GM23248 (cell line): ENCODE data around the gene LENG8. TPM values are rescaled to one million over a fixed set of nuclear protein-coding genes. Genes with fewer than 3 reads are reported as not detected.

Experiments used
- DNase-seq: peaks from one replicate; pipeline ENCODE4 v3.0.0-alpha.2; 2015
- H2AFZ ChIP-seq: fragments of 200-600 bp; sonication (generic); 2 replicates; pipeline ENCODE4 v1.6.1; 2016; ENCODE audit warnings: antibody characterized with exemption
- H3F3A ChIP-seq: fragments of 200-600 bp; sonication (generic); 2 replicates; pipeline ENCODE4 v1.6.1; 2016; ENCODE audit warnings: mild to moderate bottlenecking, antibody characterized with exemption, mixed run types; ENCODE audit not compliant: insufficient read depth
- H3K27ac ChIP-seq: fragments of 200-600 bp; sonication (generic); 2 replicates; pipeline ENCODE4 v1.5.1; 2016; ENCODE audit warnings: mild to moderate bottlenecking
- H3K27me3 ChIP-seq: fragments of 200-600 bp; sonication (generic); replicated peaks from 2 replicates; pipeline ENCODE4 v1.6.1; 2016; ENCODE audit warnings: mild to moderate bottlenecking; ENCODE audit not compliant: insufficient read depth
- H3K36me3 ChIP-seq: fragments of 200-600 bp; sonication (generic); 2 replicates; pipeline ENCODE4 v1.6.1; 2016; ENCODE audit warnings: low read depth, mild to moderate bottlenecking
- H3K4me1 ChIP-seq: fragments of 200-600 bp; sonication (generic); 2 replicates; pipeline ENCODE4 v1.6.1; 2016; ENCODE audit warnings: mild to moderate bottlenecking; ENCODE audit not compliant: insufficient read depth
- H3K4me2 ChIP-seq: fragments of 200-600 bp; sonication (generic); one replicate; pipeline ENCODE4 v1.6.1; 2016; ENCODE audit warnings: mild to moderate bottlenecking; ENCODE audit not compliant: unreplicated experiment
- H3K4me3 ChIP-seq: fragments of 200-600 bp; sonication (generic); 2 replicates; pipeline ENCODE4 v1.5.1; 2016; ENCODE audit warnings: mild to moderate bottlenecking
- H3K79me2 ChIP-seq: fragments of 200-600 bp; sonication (generic); 2 replicates; pipeline ENCODE4 v1.6.1; 2016; ENCODE audit warnings: mild to moderate bottlenecking; ENCODE audit not compliant: insufficient read depth
- H3K9ac ChIP-seq: fragments of 200-600 bp; sonication (generic); 2 replicates; pipeline ENCODE4 v1.6.1; 2016; ENCODE audit warnings: mild to moderate bottlenecking
- H3K9me2 ChIP-seq: fragments of 200-600 bp; sonication (generic); 2 replicates; pipeline ENCODE4 v1.6.1; 2016; ENCODE audit warnings: mixed run types, mild to moderate bottlenecking, moderate library complexity; ENCODE audit not compliant: insufficient read depth
- H3K9me3 ChIP-seq: fragments of 200-600 bp; sonication (generic); one replicate; pipeline ENCODE4 v1.6.1; 2017; ENCODE audit warnings: low read depth
- H4K20me1 ChIP-seq: fragments of 200-600 bp; sonication (generic); 2 replicates; pipeline ENCODE4 v1.6.0; 2016; ENCODE audit not compliant: insufficient read depth
- EZH2 ChIP-seq: fragments of 200-600 bp; sonication (generic); IDR thresholded peaks from 2 replicates; pipeline ENCODE4 v1.6.1; 2018; ENCODE audit warnings: antibody characterized with exemption, mild to moderate bottlenecking; ENCODE audit not compliant: insufficient read depth, poor library complexity, severe bottlenecking
- EZH2phosphoT487 ChIP-seq: fragments of 200-600 bp; sonication (generic); IDR thresholded peaks from 2 replicates; pipeline ENCODE4 v1.6.1; 2018; ENCODE audit warnings: antibody characterized with exemption, moderate library complexity, mild to moderate bottlenecking, low read depth; ENCODE audit not compliant: insufficient read depth
- WGBS, 2 experiments: methylation state at CpG; one replicate each; pipeline ENCODE4 v1.1.6; 2015 to 2017; ENCODE audit warnings: low lambda C conversion rate in 2 of 2, low coverage in 1 of 2; ENCODE audit errors: missing lambda C conversion rate in 2 of 2; 5-methylcytosine and 5-hydroxymethylcytosine counted together
- in situ Hi-C: fragments of 300-500 bp; cut with MboI; formaldehyde crosslinking; loops from 2 replicates; pipeline ENCODE4 v1.15.0; 2020
- polyA plus RNA-seq: library from polyadenylated mRNA; unstranded; fragments of >200 nt; fragmentation: Nextera tagmentation; extraction: Ambion mirVana; gene quantifications from 2 replicates; pipeline ENCODE4 v1.2.1, GENCODE V29; 2016
- total RNA-seq: library from RNA; depleted of rRNA; stranded (reverse); fragments of >200 nt; shearing (Covaris generic); gene quantifications from 2 replicates; pipeline ENCODE4 v1.2.3, GENCODE V29; 2014

Gene LENG8
- total and polyA plus RNA-seq, 2 experiments from 2014 or later: 29.2 to 45.5 TPM

DNA sequence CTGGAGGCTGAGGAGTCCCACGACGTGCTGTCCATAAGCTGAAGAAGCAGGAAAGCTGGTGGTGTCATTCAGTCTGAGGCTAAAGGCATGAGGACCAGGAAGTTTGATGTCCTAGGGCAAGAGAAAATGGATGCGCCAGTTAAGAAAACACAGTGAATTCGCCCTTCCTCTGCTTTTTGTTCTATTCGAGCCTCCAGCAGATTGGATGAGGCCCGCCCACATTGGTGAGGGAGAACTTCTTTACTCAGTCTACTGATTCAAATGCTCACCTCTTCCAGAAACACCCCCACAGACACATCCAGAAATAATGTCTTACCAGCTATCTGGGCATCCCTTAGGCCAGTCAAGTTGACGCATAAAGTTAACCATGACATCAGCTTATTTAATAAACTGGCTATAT lies 41.2 kb upstream of the LENG8 start:
- Histone ChIP-seq H3K36me3 (no peaks in the 10 kb centered on the region), H3K27me3 (no peaks in the 10 kb centered on the region; the same call in 1 of the 2 replicates), H3K4me3 (no peak overlapping the region), H3K4me2 (no peak overlapping the region), H3K79me2 (no peaks in the 10 kb centered on the region), H3K9ac (no peak overlapping the region), H3K9me2 (no peaks in the 10 kb centered on the region), H4K20me1 (no peaks in the 10 kb centered on the region), H3F3A (no peaks in the 10 kb centered on the region), H3K9me3 (no peaks in the 10 kb centered on the region), H3K4me1 (no peaks in the 10 kb centered on the region), H2AFZ (no peak overlapping the region), H3K27ac (no peak overlapping the region)
- TF ChIP-seq EZH2phosphoT487 (no peak), EZH2 (no peak)
- DNase-seq: no peak
- WGBS, 2 experiments: 41 to 42% methylated on average over 7 of the region's 7 CpGs
- in situ Hi-C loops: no loop called here

DNA sequence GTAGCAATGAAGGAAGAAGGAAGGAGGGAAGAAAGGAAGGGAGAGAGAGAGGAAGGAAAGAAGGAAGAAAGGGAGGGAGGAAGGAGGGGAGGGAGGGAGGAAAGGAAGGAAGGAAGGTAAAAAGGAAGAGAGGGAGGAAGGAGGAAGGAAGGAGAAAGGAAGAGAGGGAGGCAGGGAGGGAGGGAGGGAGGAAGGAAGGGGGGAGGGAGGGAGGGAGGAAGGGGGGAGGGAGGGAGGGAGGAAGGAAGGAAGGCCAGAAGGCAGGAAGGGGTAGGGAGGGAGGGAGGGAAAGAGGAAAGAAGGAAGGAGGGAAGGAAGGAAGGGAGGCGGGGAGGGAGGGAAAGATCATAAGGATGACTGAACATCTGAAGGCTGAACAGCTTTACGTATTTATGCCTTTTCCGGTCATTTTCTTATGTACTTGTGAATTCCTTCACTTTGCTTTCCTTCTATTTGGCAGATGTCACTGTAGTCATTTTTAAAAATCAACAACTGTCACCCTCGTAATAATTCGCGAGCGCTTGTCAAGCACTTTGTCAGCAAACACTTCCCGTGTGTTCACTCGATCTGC lies 40.5 kb upstream of the LENG8 start:
- Histone ChIP-seq H3K27me3 (no peaks in the 10 kb centered on the region; the same call in 1 of the 2 replicates), H2AFZ (no peak overlapping the region), H4K20me1 (no peaks in the 10 kb centered on the region), H3K36me3 (no peaks in the 10 kb centered on the region), H3K9me2 (no peaks in the 10 kb centered on the region), H3K4me2 (no peak overlapping the region), H3K9ac (no peak overlapping the region), H3K4me1 (no peaks in the 10 kb centered on the region), H3K79me2 (no peaks in the 10 kb centered on the region), H3F3A (no peaks in the 10 kb centered on the region), H3K4me3 (no peak overlapping the region), H3K27ac (no peak overlapping the region), H3K9me3 (no peaks in the 10 kb centered on the region)
- WGBS, 2 experiments: 51% methylated on average over 8 to 9 of the region's 9 CpGs
- TF ChIP-seq EZH2phosphoT487: no peak
- TF ChIP-seq EZH2: no peak
- in situ Hi-C loops: no loop called here
- no peak for DNase-seq

DNA sequence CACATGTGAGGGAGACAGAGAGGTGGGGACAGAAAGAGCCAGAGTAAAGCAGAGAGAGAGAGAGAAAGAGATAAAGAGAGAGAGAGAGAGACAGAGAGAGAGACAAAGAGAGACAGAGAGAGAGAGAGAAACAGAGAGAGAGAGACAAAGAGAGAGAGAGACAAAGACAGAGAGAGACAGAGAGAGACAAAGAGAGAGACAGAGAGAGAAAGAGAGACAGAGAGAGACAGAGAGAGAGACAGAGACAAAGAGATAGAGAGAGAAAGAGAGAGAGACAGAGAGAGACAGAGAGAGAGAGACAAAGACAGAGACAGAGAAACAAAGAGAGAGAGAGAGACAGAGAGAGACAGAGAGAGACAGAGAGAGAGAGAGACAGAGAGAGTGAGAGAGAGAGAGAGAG lies 38.0 kb upstream of the LENG8 start:
- no peak overlapping the region for H3K4me3 ChIP-seq
- H3K27ac ChIP-seq: no peak overlapping the region
- no peaks in the 10 kb centered on the region for H3K79me2 ChIP-seq
- H3K4me2 ChIP-seq: no peak overlapping the region
- no peaks in the 10 kb centered on the region for H3K9me2 ChIP-seq
- DNase-seq: no peak
- no peaks in the 10 kb centered on the region for H4K20me1 ChIP-seq
- no peak overlapping the region for H3K9ac ChIP-seq
- no peak for TF ChIP-seq EZH2phosphoT487
- TF ChIP-seq EZH2: no peak
- no peak overlapping the region for H2AFZ ChIP-seq
- no peaks in the 10 kb centered on the region for H3K4me1 ChIP-seq
- H3K9me3 ChIP-seq: no peaks in the 10 kb centered on the region
- no peaks in the 10 kb centered on the region for H3F3A ChIP-seq
- in situ Hi-C loops: no loop called here
- peaks cover 15% of the 10 kb centered on the region for H3K27me3 ChIP-seq
- no peaks in the 10 kb centered on the region for H3K36me3 ChIP-seq

- Histone ChIP-seq H3K9me2 (no peaks in the 10 kb centered on the region), H3K9ac (no peak overlapping the region), H2AFZ (no peak overlapping the region), H3K4me2 (no peak overlapping the region), H3K27ac (no peak overlapping the region), H3F3A (no peaks in the 10 kb centered on the region), H3K4me3 (no peak overlapping the region), H3K79me2 (no peaks in the 10 kb centered on the region), H4K20me1 (no peaks in the 10 kb centered on the region), H3K36me3 (no peaks in the 10 kb centered on the region), H3K27me3 (peaks cover 20% of the 10 kb centered on the region), H3K4me1 (no peaks in the 10 kb centered on the region), H3K9me3 (no peaks in the 10 kb centered on the region)
- no peak for DNase-seq
- 17 to 24% methylated on average over 4 of the region's 4 CpGs for WGBS, 2 experiments
- in situ Hi-C loops: no loop called here
- TF ChIP-seq EZH2 (no peak), EZH2phosphoT487 (no peak)
Observed at GRCh38 chr19:54412877-54413276, 36.1 kb upstream of the LENG8 start.

GRCh38 chr19:54414156-54414555 lies 34.8 kb upstream of the LENG8 start:
- Histone ChIP-seq H3K9me2 (no peaks in the 10 kb centered on the region), H4K20me1 (no peaks in the 10 kb centered on the region), H3F3A (no peaks in the 10 kb centered on the region), H3K36me3 (no peaks in the 10 kb centered on the region), H3K9me3 (no peaks in the 10 kb centered on the region), H3K27ac (no peak overlapping the region), H3K79me2 (no peaks in the 10 kb centered on the region), H3K4me2 (no peak overlapping the region), H3K4me3 (no peak overlapping the region), H3K27me3 (peaks cover 25% of the 10 kb centered on the region), H3K4me1 (no peaks in the 10 kb centered on the region), H2AFZ (no peak overlapping the region), H3K9ac (no peak overlapping the region)
- TF ChIP-seq EZH2 (no peak), EZH2phosphoT487 (no peak)
- no peak for DNase-seq
- in situ Hi-C loops: no loop called here
- 63 to 73% methylated on average over 4 of the region's 4 CpGs for WGBS, 2 experiments
